H1 (cell line): Measurements from ENCODE around the gene IL10. TPM values are rescaled to one million over a fixed set of nuclear protein-coding genes. Genes with fewer than 3 reads are reported as not detected.

Experiments
- CTCF ChIA-PET: fragments of 300-600 bp; sonication (Branson Sonifier 250); formaldehyde crosslinking; loops from one replicate; lab custom pipeline; 2021; ENCODE audit not compliant: partially characterized antibody; lab: Charles Lee
- POLR2A ChIA-PET: fragments of 300-600 bp; sonication (Branson Sonifier 250); formaldehyde crosslinking; loops from one replicate; lab custom pipeline; 2021; ENCODE audit warnings: inconsistent platforms; ENCODE audit not compliant: partially characterized antibody; lab: Charles Lee
- DNase-seq, 2 experiments: peaks; one replicate each; pipeline versions ENCODE4 v3.0.0 to v3.0.0-alpha.2; 2010 to 2022; ENCODE audit warnings: low spot score in 2 of 2, low read depth in 1 of 2, mixed read lengths in 1 of 2
- FAIRE-seq: peaks from 2 replicates; lab custom pipeline; 2011; peaks lifted over from hg19 to GRCh38; lab: Jason Lieb, UNC
- H2AFZ ChIP-seq: 2 replicates; pipeline ENCODE4 v1.8.1; 2012; ENCODE audit warnings: low read length, inconsistent platforms
- H2AK5ac ChIP-seq: 2 replicates; pipeline ENCODE4 v1.6.1; 2013; ENCODE audit warnings: low read depth, low read length
- H2BK120ac ChIP-seq: replicated peaks from 2 replicates; pipeline ENCODE3; 2013; ENCODE audit warnings: low read depth, low read length, inconsistent platforms
- H2BK12ac ChIP-seq: 2 replicates; pipeline ENCODE4 v1.6.1; 2013; ENCODE audit warnings: low read depth, low read length
- H2BK15ac ChIP-seq: 2 replicates; pipeline ENCODE4 v1.6.1; 2013; ENCODE audit warnings: low read length
- H2BK20ac ChIP-seq: 2 replicates; pipeline ENCODE4 v1.6.1; 2013; ENCODE audit warnings: low read length
- H2BK5ac ChIP-seq: 2 replicates; pipeline ENCODE4 v1.6.1; 2013; ENCODE audit warnings: low read depth, low read length
- H3K14ac ChIP-seq: 2 replicates; pipeline ENCODE4 v1.6.1; 2013; ENCODE audit warnings: inconsistent platforms; ENCODE audit not compliant: insufficient read length
- H3K18ac ChIP-seq: 2 replicates; pipeline ENCODE4 v1.6.1; 2013; ENCODE audit warnings: low read length; ENCODE audit errors: extremely low read depth
- H3K23ac ChIP-seq: 2 replicates; pipeline ENCODE4 v1.6.1; 2013; ENCODE audit warnings: inconsistent platforms; ENCODE audit not compliant: insufficient read length
- H3K23me2 ChIP-seq: 2 replicates; pipeline ENCODE4 v1.6.1; 2013; ENCODE audit warnings: low read depth, low read length
- H3K27ac ChIP-seq: 2 replicates; pipeline ENCODE4 v1.6.1; 2011; ENCODE audit warnings: low read depth, low read length, inconsistent platforms
- H3K27me3 ChIP-seq, 4 experiments: replicated peaks in 1 of 4; 1 replicate in 1 of 4; 2 replicates in 3 of 4; pipeline versions ENCODE4 v1.6.1 to v1.8.1; 2011 to 2013; ENCODE audit warnings: low read length in 3 of 4, mild to moderate bottlenecking in 3 of 4, inconsistent platforms in 2 of 4, mixed read lengths in 2 of 4, moderate library complexity in 1 of 4; ENCODE audit not compliant: control insufficient read depth in 3 of 4, insufficient read depth in 3 of 4; ENCODE audit errors: extremely low read depth in 1 of 4
- H3K36me3 ChIP-seq, 4 experiments: 2 replicates each; pipeline versions ENCODE4 v1.6.1 to v1.8.1; 2011 to 2013; ENCODE audit warnings: mild to moderate bottlenecking in 4 of 4, low read length in 3 of 4, moderate library complexity in 2 of 4, control low read depth in 1 of 4, inconsistent platforms in 1 of 4; ENCODE audit not compliant: insufficient read depth in 4 of 4, control insufficient read depth in 2 of 4
- H3K4ac ChIP-seq: replicated peaks from 2 replicates; pipeline ENCODE3; 2013; ENCODE audit warnings: low read length, low read depth, mixed read lengths, inconsistent platforms; ENCODE audit not compliant: insufficient read length
- H3K4me1 ChIP-seq, 4 experiments: replicated peaks in 1 of 4; 1 replicate in 1 of 4; 2 replicates in 3 of 4; pipeline versions ENCODE4 v1.6.1 to v1.8.1; 2011 to 2013; ENCODE audit warnings: low read length in 3 of 4, inconsistent platforms in 2 of 4, mixed read lengths in 1 of 4; ENCODE audit not compliant: insufficient read depth in 4 of 4, control insufficient read depth in 3 of 4
- H3K4me2 ChIP-seq, 2 experiments: 2 replicates each; pipeline versions ENCODE4 v1.6.1 to v1.8.1; 2011 to 2013; ENCODE audit warnings: low read depth in 2 of 2, low read length in 2 of 2, control low read depth in 1 of 2, inconsistent platforms in 1 of 2, mild to moderate bottlenecking in 1 of 2; ENCODE audit not compliant: insufficient read depth in 1 of 2
- H3K4me3 ChIP-seq, 4 experiments: fragments of 200-600, 300-600 bp in 1 of 4; sonication (generic), shearing (Covaris generic), sonication (Bioruptor Twin) in 1 of 4; 2 replicates each; pipeline versions ENCODE4 v1.5.1 to v1.8.1; 2011 to 2016; ENCODE audit warnings: low read length in 4 of 4, low read depth in 3 of 4, control low read depth in 2 of 4, inconsistent platforms in 2 of 4, mild to moderate bottlenecking in 2 of 4, mixed read lengths in 1 of 4, moderate library complexity in 1 of 4; ENCODE audit not compliant: insufficient read depth in 2 of 4; ENCODE audit errors: extremely low read depth in 1 of 4
- H3K56ac ChIP-seq: replicated peaks from 2 replicates; pipeline ENCODE3; 2013; ENCODE audit warnings: low read depth, mild to moderate bottlenecking, mixed read lengths, low read length, inconsistent platforms; ENCODE audit not compliant: insufficient read length
- H3K79me1 ChIP-seq: 2 replicates; pipeline ENCODE4 v1.6.1; 2013; ENCODE audit warnings: low read depth, low read length, control low read depth
- H3K79me2 ChIP-seq, 2 experiments: 2 replicates each; pipeline versions ENCODE4 v1.6.1 to v1.8.1; 2012 to 2013; ENCODE audit warnings: low read length in 2 of 2, mild to moderate bottlenecking in 2 of 2, inconsistent platforms in 1 of 2; ENCODE audit not compliant: insufficient read depth in 2 of 2, control insufficient read depth in 1 of 2
- H3K9ac ChIP-seq, 4 experiments: replicated peaks in 1 of 4; 1 replicate in 1 of 4; 2 replicates in 3 of 4; pipeline versions ENCODE4 v1.6.1 to v1.8.1; 2011 to 2013; ENCODE audit warnings: low read depth in 3 of 4, low read length in 3 of 4, control low read depth in 2 of 4, mild to moderate bottlenecking in 2 of 4, moderate library complexity in 2 of 4, inconsistent platforms in 1 of 4; ENCODE audit errors: extremely low read depth in 1 of 4
- H3K9me3 ChIP-seq, 2 experiments: 2 replicates each; pipeline versions ENCODE4 v1.6.1 to v1.8.1; 2012 to 2013; ENCODE audit warnings: mild to moderate bottlenecking in 2 of 2, moderate library complexity in 2 of 2, control low read depth in 1 of 2, inconsistent platforms in 1 of 2, low read depth in 1 of 2, low read length in 1 of 2, mixed read lengths in 1 of 2; ENCODE audit not compliant: insufficient read depth in 2 of 2
- H4K20me1 ChIP-seq, 2 experiments: replicated peaks in 1 of 2; 2 replicates each; pipeline versions ENCODE3 to v1.8.1; 2011 to 2013; ENCODE audit warnings: inconsistent platforms in 2 of 2, low read length in 2 of 2, mild to moderate bottlenecking in 1 of 2; ENCODE audit not compliant: insufficient read depth in 2 of 2, control insufficient read depth in 1 of 2
- H4K5ac ChIP-seq: 2 replicates; pipeline ENCODE4 v1.6.1; 2013; ENCODE audit warnings: low read length, low read depth, mixed read lengths, inconsistent platforms; ENCODE audit not compliant: insufficient read length
- H4K8ac ChIP-seq: 2 replicates; pipeline ENCODE4 v1.8.0; 2013; ENCODE audit warnings: mild to moderate bottlenecking, moderate library complexity, low read length, inconsistent platforms; ENCODE audit not compliant: insufficient read depth; ENCODE audit errors: extremely low read depth
- H4K91ac ChIP-seq: replicated peaks from 2 replicates; pipeline ENCODE3; 2013; ENCODE audit warnings: low read length, mixed read lengths, inconsistent platforms; ENCODE audit not compliant: insufficient read length
- BACH1 ChIP-seq: IDR thresholded peaks from 2 replicates; pipeline ENCODE4 v1.6.1; 2012; ENCODE audit warnings: low read length, improper control_type of control experiment
- CTBP2 ChIP-seq: IDR thresholded peaks from 2 replicates; pipeline ENCODE4 v1.7.0; 2011; ENCODE audit warnings: borderline replicate concordance, mild to moderate bottlenecking, moderate library complexity, mixed read lengths, low read length; ENCODE audit not compliant: insufficient read depth, insufficient read length
- EGR1 ChIP-seq: IDR thresholded peaks from 2 replicates; pipeline ENCODE4 v1.6.1; 2011; ENCODE audit warnings: low read depth, low read length, borderline replicate concordance
- RBBP5 ChIP-seq: IDR thresholded peaks from 2 replicates; pipeline ENCODE4 v1.7.1; 2012; ENCODE audit warnings: low read depth, mild to moderate bottlenecking, inconsistent platforms, low read length, moderate library complexity, borderline replicate concordance
- WGBS, 2 experiments: shearing (Covaris generic) in 1 of 2; methylation state at CpG; one replicate each; pipeline versions ENCODE4 v1.1.6 to v1.1.7; 2013 to 2015; ENCODE audit warnings: low lambda C conversion rate in 2 of 2, mixed read lengths in 2 of 2, inconsistent platforms in 1 of 2, low coverage in 1 of 2, missing lambda C conversion rate in 1 of 2; ENCODE audit not compliant: insufficient replicate concordance in 2 of 2, insufficient coverage in 1 of 2, insufficient read length in 1 of 2; ENCODE audit errors: extremely low coverage in 1 of 2, missing lambda C conversion rate in 1 of 2; 5-methylcytosine and 5-hydroxymethylcytosine counted together
- polyA plus RNA-seq, 7 experiments: library from polyadenylated mRNA; depleted of rRNA in 3 of 7; stranded (reverse) in 5 of 7; unstranded in 2 of 7; fragments of >200 nt in 5 of 7; fragments of 200-250 nt in 2 of 7; gene quantifications; 1 replicate in 5 of 7; 2 replicates in 1 of 7; 4 replicates in 1 of 7; pipeline versions ENCODE4 v1.2.1 to v1.2.3, GENCODE V29; 2011 to 2013; ENCODE audit warnings: missing spikeins in 2 of 7, mixed read lengths in 2 of 7
- total RNA-seq: library from RNA; stranded (reverse); fragmentation: NEBNext Ultra II Directional; extraction: Animal tissue kit (Norgen Biotek cat#: 25700); gene quantifications from 2 replicates; pipeline ENCODE4 v1.2.1, GENCODE V29; 2021

IL10 gene
- total and polyA plus RNA-seq, 2 of the 8 experiments (the other 6 are each of a cell fraction or from before 2014, with no cell fraction given): not detected

GRCh38 chr1:206768472-206769303 is 3.6 kb downstream of the IL10 start:
- Histone ChIP-seq H2BK20ac (no peak overlapping the region), H2AFZ (no peak overlapping the region; the same call in 1 of the 2 replicates), H3K4ac (no peak overlapping the region), H4K91ac (no peak overlapping the region), H3K9ac (no peak overlapping the region), H3K14ac (no peak overlapping the region), H3K23me2 (no peaks in the 10 kb centered on the region; the same call in 1 of the 2 replicates), H3K4me2 (no peak overlapping the region), H3K18ac (no peak overlapping the region), H3K4me3 (no peak overlapping the region), H2BK15ac (no peak overlapping the region), H4K5ac (no peak overlapping the region), H3K4me1 (no peaks in the 10 kb centered on the region; a peak in 1 of 7 replicates), H3K56ac (no peak overlapping the region), H4K8ac (no peak overlapping the region), H3K9me3 (no peaks in the 10 kb centered on the region), H3K79me2 (no peaks in the 10 kb centered on the region), H2AK5ac (no peak overlapping the region), H3K27ac (no peak overlapping the region), H2BK12ac (no peak overlapping the region), H3K79me1 (no peaks in the 10 kb centered on the region), H4K20me1 (no peaks in the 10 kb centered on the region), H3K36me3 (no peaks in the 10 kb centered on the region), H2BK5ac (no peak overlapping the region), H2BK120ac (no peak overlapping the region), H3K23ac (no peak overlapping the region), H3K27me3 (peaks cover 0 to 2% (median 0%) of the 10 kb centered on the region in 4 experiments; a peak in 1 of 7 replicates)
- ChIA-PET POLR2A (no interaction called here), CTCF (interaction anchor here (0.6 to 4.7 kb wide), 18 partner anchors 7 to 1977 kb away, joined by 3 to 30 read pairs (median 4); no protein-coding TSS in a partner anchor)
- no peak for DNase-seq
- 77% methylated on average over 14 of the region's 14 CpGs; no CpG with 5 or more reads in 1 of the 2 experiments for WGBS, 2 experiments
- no peak for FAIRE-seq
- no peak for TF ChIP-seq CTBP2
- no peak for TF ChIP-seq EGR1
- TF ChIP-seq RBBP5: no peak
- no peak for TF ChIP-seq BACH1
